GM12878 (cell line): ENCODE results near the gene IQCC. TPM values are rescaled to one million over a fixed set of nuclear protein-coding genes. Genes with fewer than 3 reads are reported as not detected.
A peak's percentile ranks its signal among the peaks of the same experiment; 100 is the strongest.

Experiments used
- ATF2 ChIP-seq: IDR thresholded peaks from 2 replicates; pipeline ENCODE4 v1.6.1; 2012; ENCODE audit warnings: low read length, inconsistent platforms
- CBX3 ChIP-seq: fragments of 200-600 bp; sonication (generic); IDR thresholded peaks from 2 replicates; pipeline ENCODE4 v1.6.1; 2016; ENCODE audit warnings: low read depth, borderline replicate concordance
- CUX1 ChIP-seq: IDR thresholded peaks from 2 replicates; pipeline ENCODE4 v1.6.1; 2012; ENCODE audit warnings: improper control_type of control experiment, low read depth, low read length; ENCODE audit not compliant: insufficient replicate concordance
- EP300 ChIP-seq, 2 experiments: fragments of 150-350 bp in 1 of 2; IDR thresholded peaks; 2 replicates each; pipeline ENCODE4 v1.6.1; 2011 to 2012; ENCODE audit warnings: low read depth in 2 of 2, low read length in 2 of 2, borderline replicate concordance in 1 of 2, improper control_type of control experiment in 1 of 2, inconsistent platforms in 1 of 2; ENCODE audit not compliant: control insufficient read depth in 1 of 2
- FOS ChIP-seq: IDR thresholded peaks from 3 replicates; pipeline ENCODE4 v1.6.1; 2011; ENCODE audit warnings: borderline replicate concordance; ENCODE audit not compliant: insufficient read length; ENCODE audit errors: extremely low read depth
- GATAD2B ChIP-seq: fragments of 450-650 bp; conservative IDR thresholded peaks from 2 replicates; pipeline ENCODE4 v1.6.1; 2017; ENCODE audit warnings: low read depth, mild to moderate bottlenecking, moderate library complexity
- HDAC2 ChIP-seq: fragments of 200-600 bp; sonication (generic); IDR thresholded peaks from 2 replicates; pipeline ENCODE4 v1.6.1; 2017
- KAT2A ChIP-seq: conservative IDR thresholded peaks from 2 replicates; pipeline ENCODE4 v1.6.1; 2011; ENCODE audit warnings: low read depth, low read length; ENCODE audit not compliant: control insufficient read depth
- KLF5 ChIP-seq: fragments of 450-650 bp; IDR thresholded peaks from 2 replicates; pipeline ENCODE4 v1.6.1; 2014; ENCODE audit warnings: mild to moderate bottlenecking; ENCODE audit not compliant: partially characterized antibody
- POLR2AphosphoS5 ChIP-seq: IDR thresholded peaks from 2 replicates; pipeline ENCODE4 v1.6.1; 2011; ENCODE audit warnings: mild to moderate bottlenecking, low read length, inconsistent platforms
- POU2F2 ChIP-seq: IDR thresholded peaks from 3 replicates; pipeline ENCODE4 v1.6.1; 2011; ENCODE audit warnings: low read depth, mild to moderate bottlenecking, low read length, borderline replicate concordance
- SIN3A ChIP-seq: IDR thresholded peaks from 2 replicates; pipeline ENCODE4 v1.6.1; 2012; ENCODE audit warnings: low read depth, low read length, improper control_type of control experiment
- SKIL ChIP-seq: fragments of 450-650 bp; IDR thresholded peaks from 2 replicates; pipeline ENCODE4 v1.6.1; 2017; ENCODE audit warnings: mild to moderate bottlenecking, low read depth, inconsistent platforms; ENCODE audit not compliant: poor library complexity, severe bottlenecking
- TARDBP ChIP-seq: IDR thresholded peaks from 2 replicates; pipeline ENCODE4 v1.6.1; 2016; ENCODE audit warnings: borderline replicate concordance
- TCF3 ChIP-seq: IDR thresholded peaks from 2 replicates; pipeline ENCODE4 v1.6.1; 2012; ENCODE audit warnings: low read depth, mild to moderate bottlenecking, low read length, borderline replicate concordance; ENCODE audit not compliant: insufficient read depth
- ZNF592 ChIP-seq: fragments of 450-650 bp; IDR thresholded peaks from 2 replicates; pipeline ENCODE4 v1.6.1; 2017; ENCODE audit warnings: mild to moderate bottlenecking, moderate library complexity
- polyA plus RNA-seq, 11 experiments: library from polyadenylated mRNA; depleted of rRNA in 4 of 11; unstranded in 6 of 11; stranded (reverse) in 5 of 11; fragments of >200 nt; fragmentation: Nextera tagmentation in 4 of 11; fragmentation: Illumina TruSeq in 1 of 11; extraction: Ambion mirVana in 4 of 11; extraction: Trizol in 1 of 11; gene quantifications; 1 replicate in 1 of 11; 2 replicates in 10 of 11; pipeline versions ENCODE4 v1.2.1 to v1.2.3, GENCODE V29; 2011 to 2016; ENCODE audit warnings: inconsistent platforms in 2 of 11, missing spikeins in 2 of 11, low read depth in 1 of 11
- total RNA-seq, 4 experiments: library from RNA; depleted of rRNA in 3 of 4; stranded (reverse); fragments of >200 nt in 3 of 4; fragmentation: Illumina TruSeq in 1 of 4; extraction: Trizol in 1 of 4; gene quantifications; 2 replicates each; pipeline versions ENCODE4 v1.2.1 to v1.2.3, GENCODE V29; 2013 to 2021

The IQCC gene
- total and polyA plus RNA-seq, 10 of the 15 experiments (the other 5 are each of a cell fraction or from before 2014, with no cell fraction given): 2.1 to 6.8 (median 4.9) TPM

- no peak for TF ChIP-seq ZNF592
- no peak for TF ChIP-seq SIN3A
- TF ChIP-seq KAT2A: no peak
- TF ChIP-seq HDAC2: no peak
- peak; percentile 89 for TF ChIP-seq TARDBP
- peak; percentile 55; the same call in 1 of the 2 replicates for TF ChIP-seq POLR2AphosphoS5
- TF ChIP-seq POU2F2: peak; percentile 72; the same call in 2 of the 3 replicates
- peak; percentile 40 for TF ChIP-seq SKIL
- TF ChIP-seq FOS: no peak
- TF ChIP-seq GATAD2B: peak; percentile 39; the same call in 1 of the 2 replicates
- TF ChIP-seq CUX1: no peak
- TF ChIP-seq KLF5: no peak
- no peak for TF ChIP-seq CBX3
- TF ChIP-seq TCF3: peak; percentile 91
- TF ChIP-seq EP300 (IDR thresholded peaks at IDR 0.05; ENCODE audit: borderline replicate concordance in 1 of 2, control insufficient read depth in 1 of 2, low read depth in 2 of 2, low read length in 2 of 2): peak; percentile 75 to 83; a peak in 3 of 4 replicates
- no peak for TF ChIP-seq ATF2
Measured at GRCh38 chr1:32249831-32250525, 44.5 kb downstream of the IQCC start (continued).
